GM12878 (cell line): ENCODE measurements around the gene CCM2. TPM values are rescaled to one million over a fixed set of nuclear protein-coding genes. Genes with fewer than 3 reads are reported as not detected.

Experiments
- BCL3 ChIP-seq: IDR thresholded peaks from 2 replicates; pipeline ENCODE4 v1.6.1; 2011; ENCODE audit warnings: borderline replicate concordance, low read depth, mild to moderate bottlenecking, moderate library complexity, low read length; ENCODE audit not compliant: insufficient read depth, poor library complexity, severe bottlenecking
- BHLHE40 ChIP-seq, 2 experiments: fragments of 450-650 bp in 1 of 2; IDR thresholded peaks; 2 replicates each; pipeline ENCODE4 v1.6.1; 2011 to 2017; ENCODE audit warnings: low read depth in 2 of 2, borderline replicate concordance in 1 of 2, improper control_type of control experiment in 1 of 2, low read length in 1 of 2, mild to moderate bottlenecking in 1 of 2
- CREB1 ChIP-seq: IDR thresholded peaks from 2 replicates; pipeline ENCODE4 v1.6.1; 2012; ENCODE audit warnings: low read depth, mild to moderate bottlenecking, inconsistent platforms
- FOXM1 ChIP-seq: IDR thresholded peaks from 2 replicates; pipeline ENCODE4 v1.6.1; 2012; ENCODE audit warnings: low read depth, mild to moderate bottlenecking, inconsistent platforms, low read length, moderate library complexity
- GATAD2B ChIP-seq: fragments of 450-650 bp; conservative IDR thresholded peaks from 2 replicates; pipeline ENCODE4 v1.6.1; 2017; ENCODE audit warnings: low read depth, mild to moderate bottlenecking, moderate library complexity
- KLF5 ChIP-seq: fragments of 450-650 bp; IDR thresholded peaks from 2 replicates; pipeline ENCODE4 v1.6.1; 2014; ENCODE audit warnings: mild to moderate bottlenecking; ENCODE audit not compliant: partially characterized antibody
- MEF2A ChIP-seq: IDR thresholded peaks from 2 replicates; pipeline ENCODE4 v1.6.1; 2011; ENCODE audit warnings: low read depth, mild to moderate bottlenecking, low read length, moderate library complexity; ENCODE audit not compliant: insufficient read depth
- PAX5 ChIP-seq: IDR thresholded peaks from 2 replicates; pipeline ENCODE4 v1.6.1; 2011; ENCODE audit warnings: low read depth, low read length, borderline replicate concordance
- PKNOX1 ChIP-seq: fragments of 450-650 bp; IDR thresholded peaks from 2 replicates; pipeline ENCODE4 v1.6.1; 2016; ENCODE audit warnings: mild to moderate bottlenecking
- STAT1 ChIP-seq: fragments of 450-650 bp; conservative IDR thresholded peaks from 2 replicates; pipeline ENCODE4 v1.6.1; 2014; ENCODE audit warnings: antibody characterized with exemption, mild to moderate bottlenecking
- TAF1 ChIP-seq: IDR thresholded peaks from 2 replicates; pipeline ENCODE4 v1.6.1; 2011; ENCODE audit warnings: mild to moderate bottlenecking, low read depth, low read length, borderline replicate concordance
- WRNIP1 ChIP-seq: IDR thresholded peaks from 2 replicates; pipeline ENCODE4 v1.6.1; 2011; ENCODE audit warnings: low read depth, low read length, improper control_type of control experiment, borderline replicate concordance
- ZBTB33 ChIP-seq: fragments of 450-650 bp; IDR thresholded peaks from 2 replicates; pipeline ENCODE4 v1.6.1; 2017; ENCODE audit warnings: mild to moderate bottlenecking
- ZBTB4 ChIP-seq: fragments of 450-650 bp; formaldehyde crosslinking; IDR thresholded peaks from 2 replicates; pipeline ENCODE4 v1.4.0; 2022; ENCODE audit warnings: mild to moderate bottlenecking, moderate library complexity
- ZBTB40 ChIP-seq: fragments of 450-650 bp; IDR thresholded peaks from 2 replicates; pipeline ENCODE4 v1.6.1; 2016; ENCODE audit warnings: mild to moderate bottlenecking, moderate library complexity, borderline replicate concordance
- ZNF622 ChIP-seq: fragments of 450-650 bp; IDR thresholded peaks from 2 replicates; pipeline ENCODE4 v1.6.1; 2017; ENCODE audit warnings: mild to moderate bottlenecking, inconsistent platforms
- polyA plus RNA-seq, 11 experiments: library from polyadenylated mRNA; depleted of rRNA in 4 of 11; unstranded in 6 of 11; stranded (reverse) in 5 of 11; fragments of >200 nt; fragmentation: Nextera tagmentation in 4 of 11; fragmentation: Illumina TruSeq in 1 of 11; extraction: Ambion mirVana in 4 of 11; extraction: Trizol in 1 of 11; gene quantifications; 1 replicate in 1 of 11; 2 replicates in 10 of 11; pipeline versions ENCODE4 v1.2.1 to v1.2.3, GENCODE V29; 2011 to 2016; ENCODE audit warnings: inconsistent platforms in 2 of 11, missing spikeins in 2 of 11, low read depth in 1 of 11
- total RNA-seq, 4 experiments: library from RNA; depleted of rRNA in 3 of 4; stranded (reverse); fragments of >200 nt in 3 of 4; fragmentation: Illumina TruSeq in 1 of 4; extraction: Trizol in 1 of 4; gene quantifications; 2 replicates each; pipeline versions ENCODE4 v1.2.1 to v1.2.3, GENCODE V29; 2013 to 2021

CCM2 gene
- total and polyA plus RNA-seq, 10 of the 15 experiments (the other 5 are each of a cell fraction or from before 2014, with no cell fraction given) = 1.00 to 82.3 (median 48.7) TPM

GRCh38 chr7:44986218-44987053 is 13.6 kb upstream of the CCM2 start (continued):
- TF ChIP-seq ZBTB4 (CRISPR knock-in tag) (no peak), MEF2A (no peak), CREB1 (no peak), BCL3 (peak; percentile 46), KLF5 (peak; percentile 85), ZBTB40 (peak; percentile 33; the same call in 1 of the 2 replicates), GATAD2B (peak; percentile 84; the same call in 1 of the 2 replicates), ZBTB33 (no peak), STAT1 (0 out of 2 replicates have a peak, but pooled peaks have one; percentile 25), PAX5 (peak; percentile 79; the same call in 1 of the 2 replicates), PKNOX1 (peak; percentile 74), FOXM1 (no peak), TAF1 (peak; percentile 99), ZNF622 (no peak), BHLHE40 (IDR thresholded peaks at IDR 0.05; ENCODE audit: borderline replicate concordance in 1 of 2, low read depth in 2 of 2, low read length in 1 of 2) (peak; percentile 68 to 88; a peak in 3 of 4 replicates), WRNIP1 (no peak)
